ENCODE measurements around the gene PTPN22.
A peak's percentile ranks its signal among the peaks of the same experiment; 100 is the strongest.

Gene PTPN22

DNA sequence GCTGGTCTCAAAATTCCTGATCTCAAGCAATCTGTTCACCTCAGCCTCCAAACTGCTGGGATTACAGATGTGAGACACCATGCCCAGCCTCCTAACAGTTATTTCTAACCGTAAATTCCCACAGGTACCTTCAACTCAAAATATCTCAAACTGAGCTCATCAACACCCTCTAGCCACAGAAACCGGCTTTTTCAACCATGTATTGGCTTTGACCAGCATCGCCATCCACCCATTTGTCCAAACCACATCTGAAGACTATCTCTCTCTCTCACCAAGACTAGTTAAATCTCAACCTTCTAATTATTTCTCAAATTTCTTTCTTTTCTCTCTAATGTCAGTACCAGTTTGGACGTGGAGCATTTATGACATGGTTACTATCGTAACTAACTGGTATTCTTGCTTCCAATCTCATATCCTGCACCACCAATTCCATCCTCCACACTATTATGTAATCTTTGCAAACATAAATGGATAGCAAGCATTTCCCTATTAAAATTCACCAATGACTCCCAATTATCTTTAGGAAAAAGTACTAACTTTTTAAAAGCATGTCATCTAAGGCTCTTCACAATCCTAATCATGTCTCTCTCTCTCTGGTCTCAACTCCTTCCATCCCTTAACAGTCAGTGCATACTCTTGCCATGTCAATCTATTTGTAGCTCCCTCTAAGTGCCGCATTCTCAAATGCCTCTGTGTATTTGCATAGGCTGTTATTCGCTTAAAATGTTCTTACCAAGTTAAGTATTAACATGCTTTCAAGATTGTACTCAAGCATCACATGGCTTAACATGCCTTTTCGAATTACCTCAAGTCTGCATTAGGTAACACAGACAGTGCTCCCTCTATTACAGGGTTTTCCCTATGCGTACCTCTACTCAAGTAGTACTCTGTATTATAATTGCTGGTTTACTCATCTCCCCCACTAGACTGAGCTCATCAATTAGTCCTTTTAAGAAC is 77.4 kb downstream of the PTPN22 start:
- no peak for DNase-seq

DNA sequence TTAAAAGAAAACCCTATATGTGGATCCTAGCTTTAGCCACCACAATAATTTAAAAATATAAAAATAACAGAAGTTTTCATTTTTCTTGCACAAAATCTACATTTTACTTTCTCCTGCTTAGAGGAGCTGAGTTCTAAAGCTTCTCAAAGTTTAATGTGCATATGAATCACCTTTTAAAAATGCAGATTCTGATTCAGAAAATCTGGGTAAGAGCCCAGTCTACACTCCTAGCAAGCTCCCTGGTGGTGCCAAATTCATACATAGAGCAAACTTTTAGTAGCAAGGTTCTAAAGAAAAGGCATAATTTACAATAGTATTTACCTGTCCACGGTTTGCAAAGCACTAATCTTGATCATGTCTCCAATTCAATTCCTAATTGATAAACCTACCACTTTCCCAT is 78.5 kb downstream of the PTPN22 start:
- no peak for DNase-seq

DNA sequence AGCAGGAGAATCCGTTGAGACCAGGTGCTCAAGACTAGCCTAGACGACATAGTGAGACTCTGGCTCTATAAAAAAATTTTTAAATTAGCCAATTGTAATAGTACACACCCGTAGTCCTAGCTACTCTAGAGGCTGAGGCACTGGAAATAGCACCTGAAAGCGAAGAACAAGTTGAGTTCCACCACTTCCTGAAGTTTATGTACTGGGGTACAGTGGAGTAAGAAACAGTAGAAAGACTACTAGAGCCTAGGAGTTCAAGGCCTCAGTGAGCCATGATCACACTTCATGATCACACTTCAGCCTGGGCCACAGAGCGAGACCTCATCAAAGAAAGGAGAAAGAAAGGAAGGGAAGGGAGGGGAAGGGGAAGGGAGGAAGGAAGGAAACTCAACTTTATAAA is 79.0 kb downstream of the PTPN22 start:
- no peak for DNase-seq

DNA sequence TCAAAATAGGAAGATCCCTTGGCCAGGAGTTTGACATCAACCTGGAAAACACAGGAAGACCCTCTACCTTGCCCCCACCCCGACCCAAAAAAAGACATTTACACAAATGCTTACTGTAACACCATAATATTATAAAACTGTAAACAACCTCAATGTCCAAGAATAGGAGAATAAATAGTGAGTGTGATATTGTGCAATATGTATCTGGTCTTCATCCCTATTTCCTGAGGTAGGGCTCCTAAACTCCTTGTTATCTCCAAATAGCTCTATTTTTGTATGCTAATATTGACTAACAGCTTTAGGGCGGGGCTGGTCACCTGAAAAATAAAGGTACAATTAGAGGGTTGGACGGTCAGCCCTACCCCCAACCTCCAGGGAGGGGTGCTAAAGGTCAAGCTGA is 82.7 kb downstream of the PTPN22 start:
- no peak for DNase-seq

DNA sequence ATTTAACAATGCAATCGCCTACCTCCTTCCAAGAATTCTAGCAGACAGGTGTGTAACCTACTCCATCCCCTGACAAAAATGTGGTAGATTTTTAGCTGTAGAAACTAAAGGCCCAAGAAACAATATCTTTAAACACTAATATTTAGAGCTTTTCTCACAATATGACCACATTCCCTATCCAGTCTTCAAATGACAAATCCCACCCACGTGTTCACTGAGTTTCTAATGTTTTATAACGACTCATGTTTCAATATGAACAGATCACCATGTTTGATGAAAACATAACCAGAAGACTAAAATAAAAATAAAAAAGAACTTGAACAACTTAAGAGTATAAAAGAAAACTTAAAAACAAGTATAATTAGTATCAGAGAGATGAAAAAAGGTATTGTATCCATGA is 83.8 kb downstream of the PTPN22 start:
- no peak for DNase-seq

DNA sequence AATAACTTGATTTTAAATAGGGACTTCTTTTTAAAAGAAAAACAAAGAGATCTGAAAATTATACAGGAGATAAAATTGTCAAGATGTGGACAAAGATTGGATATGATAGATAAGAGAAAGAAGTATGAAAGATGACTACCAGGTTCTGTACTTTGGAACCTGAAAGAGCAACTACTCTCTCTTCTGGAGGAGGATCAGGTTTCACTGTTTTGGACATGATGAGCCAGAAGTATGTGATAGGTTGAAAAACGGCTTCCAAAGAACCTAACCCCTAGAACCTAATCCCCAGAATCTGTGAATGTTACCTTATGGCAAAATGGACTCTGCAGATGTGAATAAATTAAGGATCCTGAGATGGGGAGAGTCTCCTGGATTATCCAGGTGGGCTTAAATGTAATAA is 85.4 kb downstream of the PTPN22 start:
- no peak for DNase-seq

DNA sequence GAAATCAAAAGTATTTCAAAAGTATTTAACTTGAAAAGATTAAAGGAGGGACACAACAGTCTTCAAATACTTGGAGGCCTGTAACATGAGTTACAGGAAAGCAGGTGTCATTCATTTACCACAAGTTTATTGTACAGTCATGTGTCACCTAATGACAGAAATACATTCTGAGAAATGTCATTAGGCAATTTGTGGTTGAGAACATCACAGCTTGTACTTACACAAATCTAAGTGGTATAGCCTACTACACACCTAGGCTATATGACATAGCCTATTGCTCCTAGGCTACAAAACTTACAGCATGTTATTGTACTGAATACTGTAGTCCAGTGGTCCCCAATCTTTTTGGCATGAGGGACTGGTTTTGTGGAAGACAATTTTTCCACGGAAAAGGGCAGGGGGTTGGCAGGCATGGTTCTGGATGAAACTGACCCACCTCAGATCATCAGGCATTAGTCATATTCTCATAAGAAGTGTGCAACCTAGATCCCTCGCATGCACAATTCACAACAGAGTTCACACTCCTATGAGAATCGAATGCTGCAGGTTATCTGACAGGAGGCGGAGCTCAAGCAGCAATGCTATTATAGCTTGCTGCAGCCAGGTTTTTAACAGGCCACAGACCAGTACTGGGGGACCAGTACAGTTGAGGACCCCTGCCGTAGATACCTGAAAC is 87.3 kb downstream of the PTPN22 start:
- DNase-seq = peak; percentile 59

DNA sequence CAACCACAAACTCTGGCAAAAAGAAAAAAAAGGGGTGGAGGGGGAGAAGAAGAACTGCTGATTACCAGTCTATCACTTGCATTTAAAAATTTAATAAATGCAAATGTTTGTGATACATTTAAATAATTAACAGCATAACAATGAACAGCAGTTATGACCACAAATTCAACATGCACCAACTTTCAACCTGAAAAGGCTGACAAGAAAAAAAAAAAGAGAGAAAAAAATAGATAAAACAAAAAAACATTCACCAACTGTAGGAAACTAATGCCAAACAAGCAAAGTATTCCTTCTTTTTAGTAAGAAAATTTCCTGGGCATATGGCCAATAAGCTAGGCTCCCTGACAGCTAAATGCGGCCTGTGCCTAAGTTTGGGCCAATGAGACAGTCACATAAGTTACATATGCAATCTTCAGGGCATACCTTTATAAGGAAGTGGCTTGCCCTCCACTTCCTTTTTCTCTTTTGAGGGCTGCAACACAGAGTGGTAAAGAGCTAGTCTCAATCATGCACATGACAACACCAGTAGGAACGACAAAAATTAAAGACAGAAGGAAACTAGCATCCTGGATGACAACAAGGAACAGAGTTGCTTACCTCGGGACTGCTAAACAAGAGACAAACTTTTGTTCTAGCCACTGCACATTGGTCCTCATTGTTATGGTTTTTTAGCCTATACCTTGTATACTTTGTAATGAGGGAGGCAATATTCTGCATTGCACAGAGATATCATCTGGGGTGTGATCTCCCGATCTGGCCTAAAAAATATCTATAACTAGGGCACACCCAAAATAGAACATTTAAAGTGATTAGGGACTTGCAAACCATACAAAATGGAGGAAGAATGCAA is 88.0 kb downstream of the PTPN22 start:
- peak; percentile 90 for DNase-seq

DNA sequence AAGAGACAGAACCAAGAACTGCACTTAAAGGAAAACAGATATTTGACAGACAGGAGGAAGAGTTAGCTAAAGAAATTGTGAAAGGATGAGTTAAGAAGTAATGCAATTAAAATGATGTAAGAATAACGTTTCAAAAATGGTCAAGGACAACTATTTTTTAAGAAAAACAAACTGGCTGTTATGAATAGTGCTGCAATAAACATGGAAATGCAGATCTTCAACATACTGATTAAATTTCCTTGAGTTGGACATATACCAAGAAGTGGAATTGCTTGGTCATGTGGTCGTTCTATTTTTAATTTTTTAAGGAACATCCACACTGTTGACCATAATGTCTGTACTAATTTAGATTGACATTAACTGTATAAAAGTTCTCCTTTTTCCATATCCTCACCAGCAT is 89.1 kb downstream of the PTPN22 start:
- no peak for DNase-seq

DNA sequence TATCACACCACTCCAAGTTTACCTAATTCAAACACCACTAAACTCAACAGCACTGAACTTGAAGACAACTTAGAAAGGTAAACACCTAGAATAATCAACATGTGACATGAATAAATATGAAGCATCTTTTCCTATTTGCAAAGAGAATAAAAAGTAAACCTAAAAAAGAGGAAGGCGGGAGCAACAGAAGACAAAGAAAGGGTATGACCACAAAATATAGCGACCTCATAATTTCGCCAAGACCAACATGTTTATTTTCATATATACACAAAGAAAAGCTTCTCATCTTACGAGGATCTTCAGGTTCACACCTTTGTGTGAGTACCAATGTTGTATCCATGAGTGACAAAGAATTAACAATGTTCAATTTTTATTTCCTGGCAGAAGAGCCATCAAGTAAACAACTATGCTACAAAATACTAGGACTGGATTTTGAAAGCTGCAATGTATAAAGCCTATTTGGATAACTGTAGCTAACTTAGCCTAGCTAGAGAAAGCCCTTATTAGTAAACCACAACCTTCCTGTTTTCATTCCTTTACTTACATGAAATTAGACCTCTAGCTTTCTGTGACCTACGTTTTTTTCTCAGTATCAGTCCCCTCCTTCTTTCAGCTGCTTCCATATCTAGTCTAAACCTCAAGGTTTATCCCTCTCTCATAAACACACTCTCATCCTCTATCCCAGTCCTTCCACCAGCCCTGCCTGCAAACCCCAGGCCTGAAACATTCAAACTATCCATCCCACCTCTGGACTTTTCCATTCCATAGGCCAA is 91.0 kb downstream of the PTPN22 start:
- peak; percentile 71 for DNase-seq

DNA sequence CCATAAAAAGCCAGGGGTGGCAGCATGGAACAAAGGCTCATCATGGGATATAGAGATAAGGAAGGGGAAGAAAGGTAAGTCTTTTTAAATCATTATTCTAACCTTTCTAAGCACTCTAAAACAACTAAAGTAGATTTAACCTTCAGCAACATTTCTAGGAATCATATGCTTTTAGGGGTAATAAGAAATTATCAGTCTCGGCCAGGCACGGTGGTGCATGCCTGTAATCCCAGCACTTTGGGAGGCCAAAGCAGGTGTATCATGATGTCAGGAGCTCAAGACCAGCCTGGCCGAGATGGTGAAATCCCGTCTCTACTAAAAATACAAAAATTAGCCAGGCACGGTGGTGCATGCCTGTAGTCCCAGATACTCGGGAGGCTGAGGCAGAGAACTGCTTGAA is 92.0 kb downstream of the PTPN22 start:
- no peak for DNase-seq

DNA sequence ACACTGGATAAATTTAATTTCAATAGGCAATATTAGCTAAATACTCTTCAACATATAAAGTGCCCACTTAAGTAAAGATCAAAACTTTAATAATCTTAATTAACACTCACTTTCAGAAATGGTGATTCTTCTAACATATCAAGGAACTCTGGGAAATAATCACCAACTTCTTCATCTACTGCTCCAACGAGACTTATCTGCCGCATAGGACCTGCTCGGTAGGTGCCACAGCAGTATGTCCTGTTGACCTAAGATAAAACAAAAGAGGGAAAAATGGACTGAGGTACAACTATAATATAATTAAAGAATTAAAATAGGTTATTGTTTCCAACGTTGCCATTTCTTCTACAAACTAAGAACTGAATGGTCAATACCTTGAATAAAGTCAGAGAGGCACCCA is 94.0 kb downstream of the PTPN22 start:
- peak; percentile 79 for DNase-seq

DNA sequence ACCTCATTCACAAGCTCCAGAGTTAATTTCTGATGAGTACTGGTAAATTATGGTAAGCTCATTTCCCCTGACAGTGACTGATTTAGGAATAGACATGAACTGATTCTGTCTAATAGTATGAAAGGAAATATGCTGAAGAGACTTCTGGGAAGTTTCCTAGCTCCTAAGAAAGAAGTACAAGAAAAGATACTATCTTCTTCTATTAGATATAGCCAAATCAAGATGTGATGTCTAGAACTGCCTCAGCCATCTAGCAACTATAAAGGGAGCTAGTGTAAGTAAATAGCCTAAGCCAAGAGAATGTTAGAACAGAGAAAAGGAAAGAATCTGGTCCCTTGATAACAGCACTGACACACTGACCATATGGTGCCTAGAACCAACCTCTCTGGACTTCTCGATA is 101.5 kb downstream of the PTPN22 start:
- no peak for DNase-seq

DNA sequence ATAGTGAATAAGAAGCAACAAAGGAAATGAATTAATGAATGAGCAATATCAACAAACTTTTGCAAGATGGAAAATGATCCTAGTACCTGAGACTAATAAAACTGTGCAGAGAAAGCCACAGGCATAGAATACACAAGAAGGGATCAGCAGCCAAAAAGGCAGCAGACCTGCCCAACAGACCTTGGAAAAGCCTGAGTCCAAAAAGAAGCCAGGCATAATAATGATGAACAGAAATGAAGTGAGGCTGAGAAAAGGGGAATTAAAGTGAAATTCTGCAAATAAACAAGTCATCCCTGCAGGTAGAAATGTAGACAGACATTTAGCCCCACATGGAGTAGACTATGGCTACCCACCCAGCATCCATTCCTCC is 101.9 kb downstream of the PTPN22 start:
- DNase-seq = no peak

DNA sequence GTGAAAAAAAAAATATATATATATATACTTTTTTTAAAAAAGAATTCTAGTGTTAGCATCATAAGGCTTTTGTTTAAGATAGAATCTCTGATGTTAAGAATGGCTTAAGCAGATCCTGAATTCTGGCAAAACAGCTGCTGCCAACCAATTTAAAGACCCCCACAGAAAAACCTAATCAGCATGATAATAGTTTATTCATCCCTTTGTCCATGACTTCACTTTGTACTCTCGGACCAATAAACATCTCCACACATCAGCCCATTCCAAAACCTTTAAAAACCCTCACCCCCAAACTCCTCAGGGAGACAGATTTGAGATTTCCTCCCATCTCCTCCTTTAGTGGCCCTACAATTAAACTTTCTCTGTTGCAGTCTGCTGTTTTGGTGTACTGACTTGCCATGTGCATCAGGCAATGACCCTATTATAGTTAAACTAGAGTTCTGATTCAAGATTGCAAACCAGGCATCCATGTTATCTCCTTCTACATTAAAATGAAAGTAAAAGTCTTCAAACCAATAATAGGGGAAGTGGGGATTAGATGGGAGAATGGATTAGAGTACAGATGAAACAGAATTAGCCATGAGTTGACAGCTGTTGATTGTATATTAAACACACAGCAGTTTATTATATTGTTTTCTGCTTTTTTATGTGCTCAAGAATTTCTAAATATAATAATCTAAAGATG is 102.5 kb downstream of the PTPN22 start:
- no peak for DNase-seq

DNA sequence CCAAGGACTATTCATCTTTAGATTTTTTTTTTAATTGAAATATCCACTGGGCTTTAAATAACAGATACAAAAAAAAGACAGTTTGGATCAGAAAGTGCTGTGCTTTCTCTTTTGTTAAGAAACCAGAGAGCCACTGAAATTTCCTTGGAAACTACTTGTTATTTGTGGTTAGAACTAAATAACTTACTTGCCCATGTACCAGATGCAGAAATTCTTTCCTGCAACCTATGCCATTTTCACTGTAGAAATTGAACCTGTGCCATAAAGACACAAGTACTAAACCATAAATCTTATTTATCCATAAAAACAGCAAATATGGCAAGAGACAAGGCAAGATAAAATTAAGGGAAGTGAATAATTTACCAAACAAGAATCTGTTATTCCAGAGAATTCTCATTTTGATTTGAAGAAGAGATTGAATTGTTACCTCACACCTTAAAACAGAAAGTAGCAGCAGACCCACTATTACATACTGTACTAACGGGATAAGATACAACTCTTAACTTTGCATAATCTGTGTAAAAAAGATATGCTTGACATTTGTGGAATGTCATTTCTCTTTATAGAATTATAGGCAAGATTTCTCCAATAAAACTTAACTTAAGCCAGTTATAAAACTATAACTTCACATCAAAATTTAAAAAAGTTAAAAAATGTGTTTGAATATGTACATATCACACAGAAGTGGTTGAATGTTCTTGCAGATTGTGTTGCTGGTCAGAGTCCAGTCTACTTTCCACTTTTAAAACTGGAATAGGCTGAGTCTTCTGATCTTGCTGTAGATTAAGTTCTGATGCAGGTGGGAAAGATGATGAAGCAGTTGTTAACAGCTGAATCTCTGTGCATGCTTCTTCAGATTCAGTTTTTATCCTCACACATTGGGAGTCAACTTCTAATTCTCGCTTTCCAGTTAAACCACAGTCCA is 105.9 kb downstream of the PTPN22 start:
- no peak for DNase-seq
